H9 (cell line): Measurements from ENCODE around the gene SENP8. TPM values are rescaled to one million over a fixed set of nuclear protein-coding genes. Genes with fewer than 3 reads are reported as not detected.

Experiments
- DNase-seq: peaks from one replicate; pipeline ENCODE4 v3.0.0-alpha.2; 2017
- H2AFZ ChIP-seq: one replicate; pipeline ENCODE4 v1.6.1; 2013; ENCODE audit warnings: mild to moderate bottlenecking, low read length, control low read depth, moderate library complexity
- H2AK5ac ChIP-seq: 2 replicates; pipeline ENCODE4 v1.6.1; 2013; ENCODE audit warnings: low read length, control low read depth, mixed read lengths; ENCODE audit not compliant: insufficient read length
- H2BK120ac ChIP-seq: one replicate; pipeline ENCODE4 v1.6.1; 2013; ENCODE audit warnings: low read depth, mild to moderate bottlenecking, low read length, control low read depth, inconsistent platforms; ENCODE audit not compliant: poor library complexity, severe bottlenecking
- H2BK12ac ChIP-seq: 2 replicates; pipeline ENCODE4 v1.6.1; 2013; ENCODE audit warnings: low read length, control low read depth, mixed read lengths, low read depth; ENCODE audit not compliant: insufficient read length
- H2BK15ac ChIP-seq: 2 replicates; pipeline ENCODE4 v1.6.1; 2013; ENCODE audit warnings: low read depth, low read length, control low read depth
- H2BK20ac ChIP-seq: one replicate; pipeline ENCODE4 v1.6.1; 2013; ENCODE audit warnings: low read depth, mild to moderate bottlenecking, low read length, control low read depth, inconsistent platforms; ENCODE audit not compliant: poor library complexity, severe bottlenecking
- H2BK5ac ChIP-seq: 2 replicates; pipeline ENCODE4 v1.6.1; 2013; ENCODE audit warnings: low read length, control low read depth, mixed read lengths; ENCODE audit not compliant: insufficient read length
- H3K14ac ChIP-seq: 2 replicates; pipeline ENCODE4 v1.6.1; 2013; ENCODE audit warnings: low read length, control low read depth; ENCODE audit not compliant: insufficient read depth
- H3K18ac ChIP-seq: 2 replicates; pipeline ENCODE4 v1.6.1; 2013; ENCODE audit warnings: low read depth, mild to moderate bottlenecking, mixed read lengths, low read length, control low read depth; ENCODE audit not compliant: insufficient read length
- H3K23ac ChIP-seq: 2 replicates; pipeline ENCODE4 v1.6.1; 2013; ENCODE audit warnings: low read length, control low read depth, mixed read lengths, low read depth; ENCODE audit not compliant: insufficient read length
- H3K23me2 ChIP-seq: 2 replicates; pipeline ENCODE4 v1.6.1; 2013; ENCODE audit warnings: low read depth, mild to moderate bottlenecking, mixed read lengths, low read length, control low read depth; ENCODE audit not compliant: insufficient read length, poor library complexity, severe bottlenecking
- H3K27ac ChIP-seq: 2 replicates; pipeline ENCODE4 v1.5.1; 2013; ENCODE audit warnings: low read length, control low read depth, mixed read lengths, low read depth; ENCODE audit not compliant: insufficient read length
- H3K27me3 ChIP-seq: 2 replicates; pipeline ENCODE4 v1.6.1; 2013; ENCODE audit warnings: low read length, control low read depth, inconsistent platforms; ENCODE audit not compliant: insufficient read depth
- H3K4ac ChIP-seq: 2 replicates; pipeline ENCODE4 v1.6.1; 2013; ENCODE audit warnings: low read depth, mild to moderate bottlenecking, control low read depth, inconsistent platforms, low read length, moderate library complexity
- H3K4me1 ChIP-seq: 2 replicates; pipeline ENCODE4 v1.6.1; 2013; ENCODE audit warnings: low read length, control low read depth, inconsistent platforms; ENCODE audit not compliant: insufficient read depth
- H3K4me2 ChIP-seq: 2 replicates; pipeline ENCODE4 v1.6.1; 2013; ENCODE audit warnings: low read length, control low read depth, mixed read lengths; ENCODE audit not compliant: insufficient read length, insufficient read depth
- H3K56ac ChIP-seq: 2 replicates; pipeline ENCODE4 v1.6.1; 2013; ENCODE audit warnings: low read depth, mild to moderate bottlenecking, mixed read lengths, low read length, control low read depth; ENCODE audit not compliant: insufficient read length
- H3K79me1 ChIP-seq: 2 replicates; pipeline ENCODE4 v1.6.1; 2013; ENCODE audit warnings: low read depth, mild to moderate bottlenecking, moderate library complexity, low read length, control low read depth, inconsistent platforms; ENCODE audit not compliant: insufficient read depth, poor library complexity, severe bottlenecking
- H3K79me2 ChIP-seq: 2 replicates; pipeline ENCODE4 v1.6.1; 2013; ENCODE audit warnings: low read length, control low read depth, inconsistent platforms; ENCODE audit not compliant: insufficient read depth
- H3K9ac ChIP-seq: 2 replicates; pipeline ENCODE4 v1.6.1; 2013; ENCODE audit warnings: low read length, control low read depth, mixed read lengths; ENCODE audit not compliant: insufficient read length; ENCODE audit errors: extremely low read depth
- H3K9me3 ChIP-seq: one replicate; pipeline ENCODE4 v1.6.1; 2013; ENCODE audit warnings: low read depth, low read length, inconsistent platforms; ENCODE audit not compliant: control insufficient read depth
- H3T11ph ChIP-seq: one replicate; pipeline ENCODE4 v1.6.1; 2013; ENCODE audit warnings: mild to moderate bottlenecking, low read length, control low read depth, inconsistent platforms
- H4K20me1 ChIP-seq: one replicate; pipeline ENCODE4 v1.6.1; 2013; ENCODE audit not compliant: control insufficient read depth, insufficient read length, insufficient read depth
- H4K5ac ChIP-seq: 2 replicates; pipeline ENCODE4 v1.6.1; 2013; ENCODE audit warnings: low read depth, mild to moderate bottlenecking, mixed read lengths, low read length, control low read depth; ENCODE audit not compliant: insufficient read length
- H4K8ac ChIP-seq: replicated peaks from 2 replicates; pipeline ENCODE4 v1.6.1; 2013; ENCODE audit warnings: low read length, control low read depth, mixed read lengths, low read depth; ENCODE audit not compliant: insufficient read length
- H4K91ac ChIP-seq: 2 replicates; pipeline ENCODE4 v1.6.1; 2013; ENCODE audit warnings: low read depth, mild to moderate bottlenecking, moderate library complexity, mixed read lengths, low read length, control low read depth; ENCODE audit not compliant: insufficient read length
- H3K27ac Mint-ChIP-seq, 3 experiments: 2 replicates in 2 of 3; 3 replicates in 1 of 3; pipeline ENCODE4 v1.8.0; 2020 to 2021; ENCODE audit warnings: mixed read lengths in 3 of 3, mild to moderate bottlenecking in 1 of 3, moderate library complexity in 1 of 3
- H3K27me3 Mint-ChIP-seq: 2 replicates; pipeline ENCODE4 v1.8.0; 2021; ENCODE audit warnings: low read depth, mild to moderate bottlenecking, moderate library complexity, mixed read lengths
- H3K36me3 Mint-ChIP-seq, 3 experiments: 2 replicates in 2 of 3; 3 replicates in 1 of 3; pipeline ENCODE4 v1.8.0; 2020 to 2021; ENCODE audit warnings: low read depth in 3 of 3, mixed read lengths in 3 of 3; ENCODE audit not compliant: insufficient read depth in 1 of 3
- H3K4me1 Mint-ChIP-seq, 2 experiments: 2 replicates each; pipeline ENCODE4 v1.8.0; 2020; ENCODE audit warnings: mixed read lengths in 2 of 2
- H3K4me3 Mint-ChIP-seq, 2 experiments: 2 replicates in 1 of 2; 3 replicates in 1 of 2; pipeline ENCODE4 v1.8.0; 2020 to 2021; ENCODE audit warnings: mild to moderate bottlenecking in 2 of 2, mixed read lengths in 2 of 2, moderate library complexity in 1 of 2
- H3K9me3 Mint-ChIP-seq, 2 experiments: 2 replicates in 1 of 2; 3 replicates in 1 of 2; pipeline ENCODE4 v1.8.0; 2020; ENCODE audit warnings: mild to moderate bottlenecking in 2 of 2, mixed read lengths in 2 of 2, moderate library complexity in 1 of 2
- CTCF ChIP-seq: fragments of 200-600 bp; sonication (generic); conservative IDR thresholded peaks from 3 replicates; pipeline ENCODE4 v1.8.0; 2021; ENCODE audit warnings: antibody characterized with exemption, mild to moderate bottlenecking
- WGBS: extraction: QIAGEN DNeasy Blood & Tissue Kit; methylation state at CpG from one replicate; pipeline ENCODE4 v1.1.7; 2013; ENCODE audit warnings: missing lambda C conversion rate, low lambda C conversion rate, mixed read lengths; ENCODE audit not compliant: insufficient read length; ENCODE audit errors: extremely low coverage; 5-methylcytosine and 5-hydroxymethylcytosine counted together
- total RNA-seq: library from RNA; stranded (reverse); gene quantifications from 2 replicates; pipeline ENCODE4 v1.2.1, GENCODE V29; 2021

Gene SENP8
- total RNA-seq, 1 experiment from 2014 or later = 4.8 TPM

- Histone ChIP-seq H3K14ac (no peak overlapping the region), H3K9ac (no peak overlapping the region), H3K4me1 (no peaks in the 10 kb centered on the region), H3K9me3 (no peaks in the 10 kb centered on the region), H4K5ac (no peak overlapping the region), H2AFZ (no peak overlapping the region), H3K56ac (no peak overlapping the region), H3K79me2 (no peaks in the 10 kb centered on the region), H3K27me3 (no peaks in the 10 kb centered on the region), H3K79me1 (no peaks in the 10 kb centered on the region), H3K23me2 (no peaks in the 10 kb centered on the region), H2BK120ac (no peak overlapping the region), H3K18ac (no peak overlapping the region), H3K4ac (no peak overlapping the region), H3K23ac (no peak overlapping the region), H2BK20ac (no peak overlapping the region), H4K20me1 (no peaks in the 10 kb centered on the region), H4K8ac (no peak overlapping the region), H2BK5ac (no peak overlapping the region), H2BK12ac (no peak overlapping the region), H3K4me2 (no peak overlapping the region), H3K27ac (no peak overlapping the region), H2AK5ac (no peak overlapping the region), H2BK15ac (no peak overlapping the region), H3T11ph (no peak overlapping the region), H4K91ac (no peak overlapping the region)
- Mint-ChIP-seq H3K9me3 (no peaks in the 10 kb centered on the region), H3K4me1 (no peaks in the 10 kb centered on the region), H3K4me3 (no peak overlapping the region), H3K27me3 (no peaks in the 10 kb centered on the region), H3K27ac (no peak overlapping the region), H3K36me3 (no peaks in the 10 kb centered on the region)
- no peak for TF ChIP-seq CTCF
- no peak for DNase-seq
- no CpG with 5 or more reads among the region's 2 CpGs for WGBS
Observed at GRCh38 chr15:72127724-72128322, 9.6 kb downstream of the SENP8 start.
